HG03575 (cell line): ENCODE measurements around the gene ARPC1A.
"Not testable (repeated sequence)": the region's sequence is repeated elsewhere in the genome, so short reads cannot be mapped to it uniquely, and the experiment has no call there.

Experiments used
- ATAC-seq: cut with Tn5 transposase; IDR thresholded peaks from one replicate; pipeline ENCODE4 v1.9.1; 2021; ENCODE audit not compliant: unreplicated experiment, insufficient number of reproducible peaks, low FRiP score; ENCODE audit errors: extremely low read depth

Gene ARPC1A

DNA sequence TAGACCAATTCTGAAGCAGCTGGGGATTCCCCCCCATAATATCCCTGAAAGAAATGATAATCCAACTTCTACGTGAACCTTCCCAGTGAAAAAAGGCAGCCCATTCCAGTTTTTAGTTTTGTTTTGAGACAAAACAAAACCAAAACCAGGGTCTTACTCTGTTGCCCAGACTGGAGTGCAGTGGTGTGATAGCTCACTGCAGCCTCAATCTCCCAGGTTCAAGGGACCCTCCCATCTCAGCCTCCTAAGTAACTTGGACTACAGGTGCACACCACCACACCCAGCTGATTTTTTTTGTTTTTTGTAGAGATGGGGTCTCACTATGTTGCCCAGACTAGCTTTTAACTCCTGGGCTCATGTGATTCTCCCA is 12.5 kb upstream of the ARPC1A start:
- no peak for ATAC-seq

GRCh38 chr7:99314504-99314903 is 11.2 kb upstream of the ARPC1A start:
- ATAC-seq = no peak

DNA sequence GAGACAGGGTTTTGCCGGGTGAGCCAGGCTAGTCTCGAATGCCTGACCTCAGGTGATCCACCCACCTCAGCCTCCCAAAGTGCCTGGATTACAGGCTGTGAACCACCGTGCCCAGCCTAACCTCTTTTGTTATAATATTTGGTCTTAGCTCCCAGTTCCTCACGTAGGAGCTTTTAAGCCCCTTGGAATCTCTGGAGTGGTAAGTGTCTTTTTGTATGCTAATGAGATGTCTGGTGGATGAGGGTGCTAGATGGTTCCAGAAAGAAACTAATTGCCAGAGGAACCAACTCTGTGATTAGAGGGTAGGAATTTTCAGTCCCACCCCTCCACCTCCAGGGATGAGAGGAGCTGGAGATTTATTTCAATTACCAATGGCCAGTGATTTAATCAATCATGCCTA is 5.3 kb upstream of the ARPC1A start:
- no peak for ATAC-seq

DNA sequence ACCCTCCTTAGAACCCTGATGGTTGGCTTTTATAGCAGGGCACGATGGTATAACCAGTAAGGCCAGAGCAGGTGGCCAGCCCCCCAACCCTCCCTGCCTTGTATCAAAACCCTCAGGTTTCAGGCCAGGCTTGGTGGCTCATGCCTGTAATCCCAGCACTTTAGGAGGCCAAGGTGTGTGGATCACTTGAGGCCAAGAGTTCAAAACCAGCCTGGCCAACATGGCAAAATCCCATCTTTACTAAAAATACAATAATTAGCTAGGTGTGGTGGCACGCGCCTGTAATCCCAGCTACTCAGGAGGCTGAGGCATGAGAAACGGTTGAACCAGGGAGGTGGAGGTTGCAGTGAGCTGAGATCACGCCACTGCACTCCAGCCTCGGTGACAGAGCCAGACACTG is 3.0 kb upstream of the ARPC1A start:
- ATAC-seq = not testable (repeated sequence)

GRCh38 chr7:99324559-99324958 is 1.1 kb upstream of the ARPC1A start:
- ATAC-seq = no peak

DNA sequence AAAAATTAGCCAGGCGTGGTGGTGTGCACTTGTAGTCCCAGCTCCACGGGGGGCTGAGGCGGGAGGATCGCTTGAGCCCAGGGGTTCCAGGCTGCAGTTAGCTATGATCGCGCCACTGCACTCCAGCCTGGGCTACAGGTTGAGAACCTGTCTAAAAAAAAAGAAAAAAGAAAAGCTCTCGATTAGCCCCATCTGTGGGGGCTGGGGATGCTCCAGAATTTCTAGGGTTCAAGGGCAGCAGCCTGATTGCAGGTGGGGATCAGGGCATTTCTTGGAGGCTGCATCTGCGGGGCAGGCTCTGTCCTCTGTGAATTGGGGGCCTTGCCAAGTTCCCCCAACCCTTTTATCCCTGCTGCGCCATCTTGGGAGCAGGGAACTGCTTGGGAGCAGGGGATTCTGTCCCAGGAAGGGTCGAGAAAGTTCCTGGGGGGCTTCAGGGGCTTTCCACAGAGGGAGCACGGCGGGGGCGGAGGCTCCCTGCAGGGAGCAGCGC is 651 bp upstream of the ARPC1A start:
- no peak for ATAC-seq

DNA sequence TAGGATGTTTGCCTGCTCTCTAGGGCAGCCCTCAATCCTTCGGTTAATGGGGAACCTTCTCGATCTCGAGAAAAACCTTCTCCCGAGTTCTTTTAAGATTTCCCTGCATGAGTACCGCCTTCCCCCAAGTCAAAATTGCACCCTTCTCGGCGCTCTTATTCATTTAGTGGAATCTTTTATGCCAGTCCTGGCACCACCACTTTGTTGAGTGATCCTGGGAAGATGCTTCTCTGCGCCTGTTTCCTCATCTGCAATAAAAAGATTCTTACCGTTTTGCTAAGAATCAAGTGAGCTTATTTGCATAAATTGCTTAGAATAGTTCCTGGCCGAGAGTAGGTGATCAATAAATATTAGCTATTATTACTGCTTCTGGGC is 697 bp downstream of the ARPC1A start:
- ATAC-seq = no peak

GRCh38 chr7:99330314-99330961 is 4.7 kb downstream of the ARPC1A start:
- not testable (repeated sequence) for ATAC-seq

GRCh38 chr7:99331002-99331401 is 5.3 kb downstream of the ARPC1A start:
- ATAC-seq = no peak

DNA sequence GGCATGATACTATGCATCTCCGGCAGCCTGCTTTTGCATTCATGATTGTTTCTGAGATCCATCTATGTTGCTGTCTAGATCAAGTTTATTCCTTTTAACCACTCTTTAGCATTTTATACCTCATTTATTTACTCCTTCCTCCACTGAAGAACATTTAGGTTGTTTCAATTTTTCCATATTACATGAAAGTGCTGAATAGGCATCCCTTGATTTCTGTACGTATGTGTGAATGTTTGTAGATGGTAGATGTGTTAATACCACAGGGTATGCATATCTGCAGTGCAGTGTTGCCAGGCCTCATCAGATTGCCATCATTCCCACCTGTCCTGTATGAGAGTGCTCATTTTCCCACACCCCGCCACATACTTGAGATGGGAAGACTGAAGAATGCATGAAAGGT is 13.9 kb downstream of the ARPC1A start:
- ATAC-seq = no peak

DNA sequence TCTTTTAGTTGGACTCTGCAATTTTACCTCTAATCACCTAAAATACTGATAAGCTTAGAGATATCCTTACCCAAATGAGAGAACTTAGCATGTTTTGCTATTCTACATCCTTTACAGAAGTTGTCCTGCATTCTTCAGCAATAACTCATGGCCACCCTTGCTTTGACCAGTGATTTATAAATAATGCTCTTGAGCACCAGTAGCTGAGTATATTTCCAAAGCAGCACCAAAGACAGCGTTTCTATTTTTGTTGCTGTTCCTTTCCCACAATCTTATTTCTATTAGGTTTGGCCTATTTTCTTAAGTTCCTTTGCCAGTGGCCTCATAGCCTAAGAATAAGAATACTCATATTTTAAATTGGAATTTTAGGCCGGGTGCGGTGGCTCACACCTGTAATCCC is 15.0 kb downstream of the ARPC1A start:
- ATAC-seq = no peak

DNA sequence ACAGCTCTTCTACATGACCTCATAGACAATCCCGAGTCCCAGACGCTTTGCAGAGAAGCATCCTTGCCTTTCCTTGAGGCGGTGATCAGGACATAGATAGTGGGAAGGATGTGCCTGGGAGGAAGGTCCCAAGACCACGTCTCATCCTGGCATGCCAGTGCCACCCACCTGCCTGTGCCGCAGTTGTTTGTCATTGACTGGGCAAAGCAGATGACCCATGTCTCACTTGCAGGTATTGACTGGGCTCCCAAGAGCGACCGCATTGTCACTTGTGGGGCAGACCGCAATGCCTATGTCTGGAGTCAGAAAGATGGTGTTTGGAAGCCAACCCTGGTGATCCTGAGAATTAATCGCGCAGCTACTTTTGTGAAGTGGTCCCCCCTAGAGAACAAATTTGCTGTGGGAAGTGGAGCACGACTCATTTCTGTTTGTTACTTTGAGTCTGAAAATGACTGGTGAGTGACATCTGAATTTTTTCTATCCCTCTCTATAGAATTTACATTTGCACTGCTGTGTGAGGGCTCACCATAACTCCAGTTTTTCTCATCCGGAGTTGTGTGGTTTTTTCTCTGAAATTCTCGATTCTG is 18.5 kb downstream of the ARPC1A start:
- ATAC-seq = no peak

- ATAC-seq = not testable (repeated sequence)
Measured at GRCh38 chr7:99350641-99351040, 24.9 kb downstream of the ARPC1A start.

DNA sequence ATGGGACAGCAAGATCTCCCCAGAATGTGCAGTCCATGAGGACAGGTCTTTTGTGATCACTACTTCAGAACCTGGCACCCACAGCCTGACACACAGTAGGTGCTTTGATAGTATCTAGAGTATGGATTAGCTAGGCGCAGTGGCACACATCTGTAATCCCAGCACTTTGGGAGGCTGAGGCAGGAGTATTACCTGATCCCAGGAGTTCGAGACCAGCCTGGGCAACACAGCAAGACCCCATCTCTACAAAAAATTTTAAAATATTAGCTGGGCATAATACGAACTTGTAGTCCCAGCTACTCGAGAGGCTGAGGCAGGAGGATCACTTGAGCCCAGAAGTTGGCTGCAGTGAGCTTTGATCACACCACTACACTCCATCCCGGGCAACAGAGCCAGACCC is 26.5 kb downstream of the ARPC1A start:
- no peak for ATAC-seq

DNA sequence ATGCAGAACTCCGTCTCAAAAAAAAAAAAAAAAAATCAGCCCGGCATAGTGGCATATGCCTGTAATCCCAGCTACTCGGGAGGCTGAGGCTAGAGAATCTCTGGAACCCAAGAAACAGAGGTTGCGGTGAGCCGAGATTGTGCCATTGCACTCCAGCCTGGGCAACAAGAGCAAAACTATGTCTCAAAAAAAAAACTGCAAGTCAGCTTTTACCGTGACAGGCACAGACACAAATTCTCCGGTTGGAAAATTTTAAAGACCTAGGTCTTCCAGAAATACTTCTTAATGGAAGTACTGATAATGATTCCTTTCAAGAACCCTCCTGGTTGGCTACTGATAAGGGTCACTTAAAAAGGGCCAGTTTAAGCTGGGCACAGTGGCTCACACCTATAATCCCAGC is 29.4 kb downstream of the ARPC1A start:
- ATAC-seq = no peak

DNA sequence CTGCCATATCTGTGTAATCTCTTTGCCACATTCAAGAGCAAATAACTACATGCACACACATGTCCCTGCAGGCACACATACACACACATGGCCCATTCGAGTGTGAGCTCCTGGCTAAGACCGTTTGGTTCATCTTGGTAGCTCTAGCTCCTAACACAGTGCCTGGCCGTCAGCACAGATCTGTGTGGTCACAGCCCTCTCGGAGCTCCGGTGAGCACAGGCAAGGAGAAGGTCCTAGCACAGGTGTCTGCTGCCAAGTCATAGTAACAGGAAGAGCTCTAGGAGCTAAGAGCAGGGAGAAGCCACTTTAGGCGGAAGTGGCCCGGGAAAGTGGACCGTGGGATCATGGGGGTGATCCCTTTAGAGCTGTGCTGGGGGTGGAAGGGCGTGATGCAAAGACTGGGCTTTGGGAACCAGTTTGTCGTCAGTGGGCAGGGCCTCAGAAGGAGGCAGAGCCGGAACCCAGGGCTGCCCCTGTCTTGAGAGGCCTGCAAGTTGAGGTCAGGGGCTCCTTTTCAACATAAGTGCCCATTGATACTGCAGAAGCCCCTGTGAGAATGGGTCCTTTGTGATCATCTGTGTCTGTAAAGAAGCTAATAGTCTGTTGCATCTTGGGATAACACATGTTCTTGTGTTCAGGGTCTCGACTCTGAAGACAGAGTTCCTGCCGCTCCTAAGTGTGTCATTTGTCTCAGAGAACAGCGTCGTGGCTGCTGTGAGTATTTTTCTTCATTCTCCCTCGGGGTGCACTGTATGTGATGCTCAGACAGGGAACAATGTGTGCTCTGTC is 32.2 kb downstream of the ARPC1A start:
- no peak for ATAC-seq

DNA sequence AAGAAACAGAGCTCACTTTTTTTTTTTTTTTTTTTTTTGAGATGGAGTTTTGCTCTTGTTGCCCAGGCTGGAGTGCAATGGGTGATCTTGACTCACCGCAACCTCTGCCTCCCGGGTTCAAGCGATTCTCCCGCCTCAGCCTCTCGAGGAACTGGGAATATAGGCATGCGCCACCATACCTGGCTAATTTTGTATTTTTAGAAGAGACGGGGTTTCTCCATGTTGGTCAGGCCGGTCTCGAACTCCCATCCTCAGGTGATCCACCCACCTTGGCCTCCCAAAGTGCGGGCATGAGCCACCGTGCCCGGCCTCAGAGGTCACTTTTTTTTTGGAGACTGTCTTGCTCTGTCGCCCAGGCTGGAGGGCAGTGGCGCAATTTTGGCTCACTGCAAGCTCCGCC is 32.8 kb downstream of the ARPC1A start:
- ATAC-seq = not testable (repeated sequence)

DNA sequence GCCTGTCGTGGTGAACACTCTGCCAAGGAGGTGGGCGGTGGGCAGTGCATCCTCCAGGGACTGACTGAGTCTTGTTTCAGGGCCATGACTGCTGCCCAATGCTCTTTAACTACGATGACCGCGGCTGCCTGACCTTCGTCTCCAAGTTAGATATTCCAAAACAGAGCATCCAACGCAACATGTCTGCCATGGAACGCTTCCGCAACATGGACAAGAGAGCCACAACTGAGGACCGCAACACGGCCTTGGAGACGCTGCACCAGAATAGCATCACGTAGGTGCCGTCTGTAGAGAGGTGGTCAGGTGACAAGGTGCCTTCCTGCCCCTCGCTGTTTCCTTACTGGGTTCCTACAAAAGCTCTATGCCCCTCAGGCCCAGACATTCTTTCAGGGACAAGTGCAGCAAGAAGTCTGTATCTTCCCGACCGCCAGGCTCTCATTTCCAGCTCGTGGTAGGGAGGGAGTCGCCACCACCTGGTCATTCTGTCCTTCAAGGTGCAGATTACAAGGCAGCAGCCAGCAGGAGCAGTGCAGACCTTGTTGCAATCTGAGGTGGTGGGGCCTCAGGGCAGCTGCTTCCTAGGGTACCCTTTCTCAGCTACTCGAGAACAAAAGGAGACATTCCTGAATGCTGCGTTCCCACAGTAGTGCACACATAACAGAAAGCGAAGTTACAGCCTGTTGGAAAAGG is 33.9 kb downstream of the ARPC1A start:
- no peak for ATAC-seq

DNA sequence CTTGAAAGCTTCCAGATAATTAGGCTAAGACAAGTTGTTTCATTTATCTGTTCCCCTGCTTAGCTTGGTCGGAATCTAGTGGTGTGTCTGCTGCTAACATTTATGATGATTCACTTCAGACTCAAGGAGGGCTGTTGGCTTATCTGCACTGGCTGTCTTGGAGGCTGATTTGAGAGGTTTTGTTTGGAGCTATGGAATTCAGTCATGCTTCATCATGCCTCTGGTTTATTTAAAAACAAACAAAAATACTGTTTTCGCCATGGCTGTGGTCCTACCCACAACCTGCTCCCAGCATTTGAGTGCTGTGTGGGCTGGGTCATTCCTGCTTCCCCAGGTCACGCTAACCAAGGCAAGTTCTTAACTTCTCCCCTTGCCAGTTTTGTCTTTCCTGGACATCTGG is 37.1 kb downstream of the ARPC1A start:
- no peak for ATAC-seq

GRCh38 chr7:99363286-99363685 is 37.6 kb downstream of the ARPC1A start:
- no peak for ATAC-seq
